GM19397 (cell line): ENCODE data around the gene NAMPT.
A peak's percentile ranks its signal among the peaks of the same experiment; 100 is the strongest.

Source experiments
- ATAC-seq: cut with Tn5 transposase; IDR thresholded peaks from one replicate; pipeline ENCODE4 v1.9.1; 2021; ENCODE audit warnings: mild to moderate bottlenecking, moderate library complexity; ENCODE audit not compliant: unreplicated experiment

NAMPT gene

GRCh38 chr7:106277976-106278375, 6.8 kb downstream of the NAMPT start:
- no peak for ATAC-seq

- no peak for ATAC-seq
These were observed 8.3 kb downstream of the NAMPT start for GRCh38 chr7:106276513-106276912.

- no peak for ATAC-seq
These were observed 11.6 kb downstream of the NAMPT start for GRCh38 chr7:106273009-106273668.

GRCh38 chr7:106270122-106270977, 14.4 kb downstream of the NAMPT start:
- ATAC-seq, result no peak

GRCh38 chr7:106269254-106269961, 15.4 kb downstream of the NAMPT start:
- ATAC-seq, result no peak

GRCh38 chr7:106265133-106265532, 19.6 kb downstream of the NAMPT start:
- ATAC-seq, result no peak

- ATAC-seq, result no peak
These were observed 22.4 kb downstream of the NAMPT start for GRCh38 chr7:106262221-106262881.

GRCh38 chr7:106260136-106260561, 24.6 kb downstream of the NAMPT start:
- peak; percentile 68 for ATAC-seq

GRCh38 chr7:106258789-106259188, 26.0 kb downstream of the NAMPT start:
- ATAC-seq, result no peak

GRCh38 chr7:106257752-106258151, 27.0 kb downstream of the NAMPT start:
- ATAC-seq, result no peak

- ATAC-seq, result no peak
These were observed 28.6 kb downstream of the NAMPT start for GRCh38 chr7:106256144-106256543.

- ATAC-seq, result no peak
These were observed 29.5 kb downstream of the NAMPT start for GRCh38 chr7:106255246-106255645.

GRCh38 chr7:106254525-106255116, 30.2 kb downstream of the NAMPT start:
- no peak for ATAC-seq

- no peak for ATAC-seq
These were observed 32.2 kb downstream of the NAMPT start for GRCh38 chr7:106252568-106252967.

- no peak for ATAC-seq
These were observed 35.3 kb downstream of the NAMPT start for GRCh38 chr7:106249488-106249887.

GRCh38 chr7:106248600-106248999, 36.2 kb downstream of the NAMPT start:
- no peak for ATAC-seq

GRCh38 chr7:106247841-106248240, 36.9 kb downstream of the NAMPT start:
- ATAC-seq, result no peak

GRCh38 chr7:106246902-106247711, 37.7 kb downstream of the NAMPT start:
- no peak for ATAC-seq

GRCh38 chr7:106243893-106244292, 40.9 kb downstream of the NAMPT start:
- no peak for ATAC-seq

GRCh38 chr7:106239406-106239805, 45.4 kb downstream of the NAMPT start:
- no peak for ATAC-seq
